Caco-2 (cell line): ENCODE measurements around the gene ADH1C. TPM values are rescaled to one million over a fixed set of nuclear protein-coding genes. Genes with fewer than 3 reads are reported as not detected.

Experiments used
- BruUV-seq: library from RNA; stranded (reverse); fragments of 400-500 nt; replicated peaks from 2 replicates; lab custom pipeline; 2021; lab: Mats Ljungman, UMichigan
- CTCF ChIA-PET: fragments of 300-600 bp; sonication (Branson Sonifier 250); formaldehyde crosslinking; loops from one replicate; lab custom pipeline; 2022; ENCODE audit warnings: antibody characterized with exemption; lab: Charles Lee
- POLR2A ChIA-PET: fragments of 300-600 bp; sonication (Branson Sonifier 250); formaldehyde crosslinking; loops from one replicate; lab custom pipeline; 2022; ENCODE audit warnings: antibody characterized with exemption; lab: Charles Lee
- DNase-seq, 2 experiments: peaks; one replicate each; pipeline versions ENCODE4 v3.0.0 to v3.0.0-alpha.2; 2020 to 2022
- H3K27me3 ChIP-seq: replicated peaks from 2 replicates; pipeline ENCODE4 v1.6.0; 2011; ENCODE audit warnings: low read length; ENCODE audit not compliant: control insufficient read depth, insufficient read depth
- H3K36me3 ChIP-seq: 2 replicates; pipeline ENCODE4 v1.5.1; 2011; ENCODE audit warnings: low read length; ENCODE audit not compliant: control insufficient read depth, insufficient read depth
- H3K4me1 ChIP-seq: fragments of 250-450 bp; sonication (Bioruptor Pico); 2 replicates; pipeline ENCODE4 v1.5.1; 2020; ENCODE audit warnings: mild to moderate bottlenecking
- H3K4me3 ChIP-seq: 2 replicates; pipeline ENCODE4 v1.5.1; 2011; ENCODE audit warnings: low read depth, mild to moderate bottlenecking, control low read depth, low read length
- H3K9me3 ChIP-seq: fragments of 250-450 bp; sonication (Bioruptor Pico); 2 replicates; pipeline ENCODE4 v1.5.1; 2020; ENCODE audit warnings: mild to moderate bottlenecking, moderate library complexity
- H3K27ac Mint-ChIP-seq: one replicate; pipeline ENCODE4 v1.8.0; 2022; ENCODE audit warnings: mixed read lengths; ENCODE audit not compliant: unreplicated experiment
- H3K27me3 Mint-ChIP-seq: one replicate; pipeline ENCODE4 v1.8.0; 2022; ENCODE audit warnings: mixed read lengths; ENCODE audit not compliant: insufficient read depth, unreplicated experiment
- H3K36me3 Mint-ChIP-seq: one replicate; pipeline ENCODE4 v1.8.0; 2022; ENCODE audit warnings: mild to moderate bottlenecking, mixed read lengths; ENCODE audit not compliant: insufficient read depth, unreplicated experiment
- H3K4me1 Mint-ChIP-seq: one replicate; pipeline ENCODE4 v1.8.0; 2022; ENCODE audit warnings: low read depth, mixed read lengths; ENCODE audit not compliant: unreplicated experiment
- H3K4me3 Mint-ChIP-seq: one replicate; pipeline ENCODE4 v1.8.0; 2022; ENCODE audit warnings: mild to moderate bottlenecking, moderate library complexity, mixed read lengths; ENCODE audit not compliant: unreplicated experiment
- H3K9me3 Mint-ChIP-seq: one replicate; pipeline ENCODE4 v1.8.0; 2022; ENCODE audit warnings: mixed read lengths; ENCODE audit not compliant: unreplicated experiment
- CTCF ChIP-seq, 2 experiments: fragments of 200-600 bp in 1 of 2; IDR thresholded peaks; 1 replicate in 1 of 2; 2 replicates in 1 of 2; pipeline versions ENCODE4 v1.5.1 to v1.8.0; 2011 to 2022; ENCODE audit warnings: antibody characterized with exemption in 1 of 2, control low read depth in 1 of 2, inconsistent platforms in 1 of 2, low read depth in 1 of 2, low read length in 1 of 2, mild to moderate bottlenecking in 1 of 2, moderate library complexity in 1 of 2; ENCODE audit not compliant: insufficient read depth in 1 of 2, severe bottlenecking in 1 of 2, unreplicated experiment in 1 of 2
- intact Hi-C: fragments of 100-400 bp; cut with micrococcal nuclease; formaldehyde crosslinking; loops from one replicate; pipeline ENCODE4 v1.10.0; 2022; ENCODE audit not compliant: unreplicated experiment
- total RNA-seq: library from RNA; stranded (reverse); gene quantifications from 2 replicates; pipeline ENCODE4 v1.2.3, GENCODE V29; 2022

The ADH1C gene
- total RNA-seq, 1 experiment from 2014 or later: 0.23 TPM

- no peaks in the 10 kb centered on the region for H3K4me1 Mint-ChIP-seq
- Histone ChIP-seq H3K27me3 (no peaks in the 10 kb centered on the region), H3K36me3 (no peaks in the 10 kb centered on the region), H3K9me3 (no peaks in the 10 kb centered on the region), H3K4me3 (no peak overlapping the region), H3K4me1 (no peaks in the 10 kb centered on the region)
- DNase-seq: no peak
- H3K36me3 Mint-ChIP-seq: no peaks in the 10 kb centered on the region
- CTCF ChIA-PET: no interaction called here
- no peaks in the 10 kb centered on the region for H3K27me3 Mint-ChIP-seq
- no peak for TF ChIP-seq CTCF (IDR thresholded peaks at IDR 0.05; ENCODE audit: insufficient read depth in 1 of 2, low read depth in 1 of 2, low read length in 1 of 2, severe bottlenecking in 1 of 2, unreplicated experiment in 1 of 2)
- intact Hi-C loops: no loop called here
- H3K27ac Mint-ChIP-seq: no peak overlapping the region
- no TSS peak for BruUV-seq
- POLR2A ChIA-PET: no interaction called here
- no peak overlapping the region for H3K4me3 Mint-ChIP-seq
- no peaks in the 10 kb centered on the region for H3K9me3 Mint-ChIP-seq
Observed at GRCh38 chr4:99341426-99341825, 11.1 kb downstream of the ADH1C start.

- no peak for DNase-seq
- H3K4me1 ChIP-seq: no peaks in the 10 kb centered on the region
- intact Hi-C loops: no loop called here
- H3K4me3 Mint-ChIP-seq: no peak overlapping the region
- H3K9me3 ChIP-seq: no peaks in the 10 kb centered on the region
- no peaks in the 10 kb centered on the region for H3K27me3 ChIP-seq
- no peaks in the 10 kb centered on the region for H3K36me3 ChIP-seq
- no peaks in the 10 kb centered on the region for H3K27me3 Mint-ChIP-seq
- no peak overlapping the region for H3K27ac Mint-ChIP-seq
- H3K9me3 Mint-ChIP-seq: no peaks in the 10 kb centered on the region
- ChIA-PET POLR2A (no interaction called here), CTCF (no interaction called here)
- TF ChIP-seq CTCF (IDR thresholded peaks at IDR 0.05; ENCODE audit: insufficient read depth in 1 of 2, low read depth in 1 of 2, low read length in 1 of 2, severe bottlenecking in 1 of 2, unreplicated experiment in 1 of 2): no peak
- no peaks in the 10 kb centered on the region for H3K4me1 Mint-ChIP-seq
- BruUV-seq: no TSS peak
- no peaks in the 10 kb centered on the region for H3K36me3 Mint-ChIP-seq
- H3K4me3 ChIP-seq: no peak overlapping the region
Observed at GRCh38 chr4:99339172-99339571, 13.4 kb downstream of the ADH1C start.

- H3K36me3 ChIP-seq: no peaks in the 10 kb centered on the region
- POLR2A ChIA-PET: no interaction called here
- no peak overlapping the region for H3K4me3 ChIP-seq
- no peaks in the 10 kb centered on the region for H3K9me3 ChIP-seq
- H3K27me3 Mint-ChIP-seq: no peaks in the 10 kb centered on the region
- no peak overlapping the region for H3K4me3 Mint-ChIP-seq
- TF ChIP-seq CTCF (IDR thresholded peaks at IDR 0.05; ENCODE audit: insufficient read depth in 1 of 2, low read depth in 1 of 2, low read length in 1 of 2, severe bottlenecking in 1 of 2, unreplicated experiment in 1 of 2): no peak
- no peak for DNase-seq
- 0 out of 2 replicates have a peak, but pooled peaks cover 5% of the 10 kb centered on the region for H3K4me1 ChIP-seq
- H3K4me1 Mint-ChIP-seq: no peaks in the 10 kb centered on the region
- no peaks in the 10 kb centered on the region for H3K27me3 ChIP-seq
- H3K27ac Mint-ChIP-seq: no peak overlapping the region
- peaks cover 13% of the 10 kb centered on the region for H3K9me3 Mint-ChIP-seq
- CTCF ChIA-PET: no interaction called here
- BruUV-seq: no TSS peak
- intact Hi-C loops: no loop called here
- no peaks in the 10 kb centered on the region for H3K36me3 Mint-ChIP-seq
Observed at GRCh38 chr4:99336553-99336952, 16.0 kb downstream of the ADH1C start.
